ENCODE results near the gene OR1S2.
"Not testable (repeated sequence)": the region's sequence is repeated elsewhere in the genome, so short reads cannot be mapped to it uniquely, and the experiment has no call there.

Gene OR1S2, protein sequence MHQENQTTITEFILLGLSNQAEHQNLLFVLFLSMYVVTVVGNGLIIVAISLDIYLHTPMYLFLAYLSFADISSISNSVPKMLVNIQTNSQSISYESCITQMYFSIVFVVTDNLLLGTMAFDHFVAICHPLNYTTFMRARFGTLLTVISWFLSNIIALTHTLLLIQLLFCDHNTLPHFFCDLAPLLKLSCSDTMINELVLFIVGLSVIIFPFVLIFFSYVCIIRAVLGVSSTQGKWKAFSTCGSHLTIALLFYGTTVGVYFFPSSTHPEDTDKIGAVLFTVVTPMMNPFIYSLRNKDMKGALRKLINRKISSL

DNA sequence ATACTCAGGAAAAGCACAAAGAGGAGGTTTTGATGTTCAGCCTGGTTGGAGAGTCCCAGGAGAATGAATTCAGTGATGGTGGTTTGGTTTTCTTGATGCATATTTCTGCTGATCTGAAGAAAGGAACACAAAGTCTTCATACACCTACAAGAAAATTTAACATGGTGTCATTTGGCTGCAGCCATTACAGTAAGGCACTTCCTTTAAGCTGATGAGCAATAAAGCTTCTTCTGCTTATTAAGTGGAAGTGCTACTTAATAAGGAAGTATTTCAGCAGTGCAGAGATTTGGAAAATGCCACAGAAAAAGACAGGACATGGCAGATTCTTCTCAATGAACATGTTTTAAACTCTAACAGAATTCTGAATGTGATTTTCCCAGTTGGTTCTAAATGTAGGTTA lies at the start of gene OR1S2:
Gene OR1S2, minus strand, starts transcription at position 101 of the 400 bp plus-strand sequence. Its CDS starts 0 bp downstream, at position 101.
- DNase-seq (ENCODE audit: low spot score): no peak

DNA sequence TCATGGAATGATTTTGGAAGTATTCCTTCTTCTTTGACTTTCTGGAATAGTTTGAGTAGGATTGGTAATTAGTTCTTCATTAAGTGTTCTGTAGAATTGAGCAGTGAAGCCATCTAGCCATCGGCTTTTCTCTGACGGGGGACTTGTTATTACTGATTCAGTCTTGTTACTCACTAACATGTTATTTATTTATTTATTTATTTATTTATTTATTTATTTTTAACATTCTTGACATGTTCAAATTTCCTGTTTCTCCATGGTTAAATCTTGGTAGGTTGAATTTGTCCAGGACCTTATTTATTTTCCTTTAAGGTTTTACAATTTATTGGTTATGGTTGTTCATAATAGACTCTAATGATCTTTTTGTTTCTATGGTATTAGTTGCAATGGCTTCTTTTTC lies 40.0 kb upstream of the OR1S2 start:
- no peak for DNase-seq (ENCODE audit: low spot score)

DNA sequence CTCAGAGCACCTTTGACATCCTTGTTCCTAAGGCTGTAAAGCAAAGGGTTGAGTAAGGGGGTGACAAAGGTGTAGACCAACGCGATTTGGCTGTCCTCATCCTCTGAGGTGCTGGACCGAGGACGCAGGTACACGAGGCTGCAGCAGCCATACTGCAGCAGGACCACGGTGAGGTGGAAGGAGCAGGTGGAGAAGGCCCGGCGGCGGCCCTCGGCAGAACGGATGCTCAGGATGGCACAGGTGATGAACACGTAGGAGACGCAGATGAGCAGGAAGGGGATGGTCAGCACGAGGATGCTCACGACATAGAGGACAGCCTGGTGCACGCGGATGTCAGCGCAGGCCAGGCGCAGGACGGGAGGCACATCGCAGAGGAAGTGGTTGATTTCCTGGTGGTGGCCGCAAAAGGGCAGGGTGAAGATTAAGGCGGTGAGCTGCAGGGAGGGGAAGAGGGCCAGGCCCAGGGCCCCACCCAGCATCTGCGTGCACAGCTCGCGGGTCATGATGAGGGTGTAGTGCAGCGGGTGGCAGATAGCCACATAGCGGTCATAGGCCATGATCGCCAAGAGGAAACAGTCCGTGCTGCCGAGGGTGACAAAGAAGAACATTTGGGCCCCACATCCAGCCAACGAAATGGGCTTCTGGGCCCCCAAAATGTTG lies 24.1 kb upstream of the OR1S2 start:
- no peak for DNase-seq (ENCODE audit: low spot score)

DNA sequence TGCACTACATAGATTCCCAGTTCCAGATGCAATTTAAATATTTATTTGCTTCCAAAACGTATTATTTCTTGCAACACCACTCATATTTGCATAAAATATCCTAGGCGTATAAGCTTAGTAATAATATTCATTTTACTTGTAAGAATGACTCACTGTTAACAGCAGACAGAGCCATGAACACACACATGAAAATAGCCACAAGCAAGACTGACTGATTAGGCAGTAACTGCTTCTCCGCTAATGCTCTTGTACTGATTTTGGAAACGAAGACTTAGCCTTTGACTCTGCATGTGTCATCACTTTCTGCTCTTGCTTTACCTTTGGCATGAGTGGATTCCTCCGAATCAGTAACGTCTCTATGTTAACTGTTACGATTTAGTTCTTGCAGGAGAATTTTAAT lies 18.8 kb upstream of the OR1S2 start:
- no peak for DNase-seq (ENCODE audit: low spot score)

DNA sequence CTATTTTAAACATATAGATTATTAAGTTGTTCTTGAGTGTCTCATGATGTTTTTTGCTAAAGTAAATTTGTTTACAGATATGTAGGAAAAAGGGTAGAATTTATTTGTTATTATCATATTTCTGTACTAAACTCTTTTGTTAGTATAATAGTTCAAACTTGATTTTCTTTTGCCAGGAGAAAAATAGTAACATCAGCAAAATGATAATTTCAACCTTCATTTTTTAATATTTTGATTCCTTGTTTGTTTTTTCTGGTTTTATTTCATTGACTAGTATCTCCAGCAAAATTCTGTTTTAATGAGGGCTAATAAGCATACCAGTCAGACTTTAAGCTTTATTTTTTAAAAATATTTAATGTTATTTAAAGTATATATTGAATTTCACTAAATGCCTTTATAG lies 12.5 kb upstream of the OR1S2 start:
- DNase-seq (ENCODE audit: low spot score): no peak

DNA sequence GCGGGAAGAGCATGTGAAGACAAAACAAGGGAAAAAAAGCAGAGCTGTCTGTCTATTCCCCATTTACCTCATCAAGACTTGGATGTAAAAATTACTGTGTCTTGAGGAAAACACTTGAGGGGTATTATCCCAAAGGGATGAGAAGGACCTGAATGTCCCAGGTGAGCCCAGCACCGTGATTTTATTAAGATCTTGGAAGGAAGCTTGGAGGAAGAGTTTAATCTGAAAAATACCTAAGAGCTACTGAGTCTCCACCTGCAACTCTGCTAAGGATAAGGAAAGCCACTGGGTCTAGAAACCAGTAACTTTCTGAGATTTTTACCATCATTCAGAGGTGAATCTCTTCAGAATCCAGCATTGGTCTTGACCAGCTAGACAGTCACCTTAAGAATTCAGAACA lies 8.5 kb upstream of the OR1S2 start, which contains the start of gene OR1S1:
Gene OR1S1, plus strand, starts transcription at position 301 of the 400 bp plus-strand sequence.
- DNase-seq (ENCODE audit: low spot score): not testable (repeated sequence)

DNA sequence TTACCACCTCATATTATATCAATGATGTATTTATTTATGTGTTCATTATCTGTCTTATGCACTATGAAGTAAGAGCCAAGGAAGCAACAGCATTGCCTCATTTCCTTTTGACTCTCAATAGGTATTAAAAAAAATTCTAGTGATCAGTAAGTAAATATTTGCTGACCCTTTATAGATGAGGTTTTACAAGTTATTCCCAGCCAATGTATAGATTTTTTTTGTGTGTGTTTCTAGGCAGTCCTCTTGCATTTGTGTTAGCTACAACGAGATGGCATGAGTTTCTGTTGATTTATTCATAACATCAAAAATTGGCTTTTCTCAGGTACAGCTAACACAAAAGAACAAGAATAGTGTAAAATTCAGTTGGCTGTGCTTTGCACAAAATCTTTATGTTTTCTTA lies 4.7 kb downstream of the OR1S2 start:
- no peak for DNase-seq (ENCODE audit: low spot score)

DNA sequence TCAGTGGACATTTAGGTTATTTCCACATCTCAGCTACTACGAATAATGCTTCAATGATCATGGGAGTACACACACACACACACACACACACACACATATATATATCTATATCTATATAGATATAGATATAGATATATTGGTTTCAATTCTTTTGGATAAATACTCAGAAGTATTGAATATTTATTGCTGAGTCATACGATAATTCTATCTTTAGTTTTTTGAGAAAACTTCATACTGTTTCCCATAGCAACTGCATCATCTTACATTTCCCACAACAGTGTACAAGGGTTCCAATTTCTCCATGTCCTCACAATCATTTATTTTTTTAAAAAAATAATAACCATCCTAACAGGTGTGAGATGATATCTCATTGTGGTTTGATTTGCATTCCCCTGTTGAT lies 8.0 kb downstream of the OR1S2 start:
- no peak for DNase-seq (ENCODE audit: low spot score)

DNA sequence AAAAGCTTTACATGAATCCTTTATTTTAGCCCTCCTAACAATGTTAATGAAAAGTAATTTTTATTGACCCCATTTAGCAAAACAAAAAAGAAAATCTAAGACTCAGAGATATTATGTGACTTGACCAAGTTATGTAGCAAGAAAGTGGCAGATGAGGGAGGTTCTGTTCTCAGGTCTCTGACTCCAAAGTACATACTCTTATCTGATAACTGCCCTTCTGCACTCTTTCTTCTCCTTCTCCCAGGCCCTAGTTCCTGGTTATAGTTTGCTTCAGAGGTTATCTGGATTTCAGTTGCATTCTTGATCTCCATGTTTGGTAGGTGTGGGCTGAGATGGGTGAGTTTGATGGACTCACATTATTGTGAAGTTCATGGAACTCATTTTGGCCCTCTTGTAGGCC lies 10.6 kb downstream of the OR1S2 start:
- DNase-seq (ENCODE audit: low spot score): no peak

DNA sequence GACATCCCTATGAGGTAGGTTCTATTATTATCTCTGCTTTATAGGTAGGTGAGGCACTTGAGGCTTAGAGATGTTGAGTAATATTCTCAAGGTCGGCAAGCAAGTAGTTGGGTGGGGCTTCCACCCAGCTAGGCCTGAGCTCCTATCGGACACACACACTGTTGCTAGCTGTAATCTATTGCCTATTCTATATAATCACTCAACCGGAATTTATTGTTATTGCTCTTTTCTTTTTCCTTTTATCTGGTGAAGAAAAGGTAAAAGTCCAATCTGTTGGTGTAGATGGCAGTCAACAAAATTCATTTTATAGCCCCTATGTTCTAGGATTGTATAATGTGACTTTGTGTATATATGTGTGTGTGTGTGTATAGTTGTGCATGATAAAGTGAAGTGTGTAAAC lies 11.7 kb downstream of the OR1S2 start:
- DNase-seq (ENCODE audit: low spot score): no peak

DNA sequence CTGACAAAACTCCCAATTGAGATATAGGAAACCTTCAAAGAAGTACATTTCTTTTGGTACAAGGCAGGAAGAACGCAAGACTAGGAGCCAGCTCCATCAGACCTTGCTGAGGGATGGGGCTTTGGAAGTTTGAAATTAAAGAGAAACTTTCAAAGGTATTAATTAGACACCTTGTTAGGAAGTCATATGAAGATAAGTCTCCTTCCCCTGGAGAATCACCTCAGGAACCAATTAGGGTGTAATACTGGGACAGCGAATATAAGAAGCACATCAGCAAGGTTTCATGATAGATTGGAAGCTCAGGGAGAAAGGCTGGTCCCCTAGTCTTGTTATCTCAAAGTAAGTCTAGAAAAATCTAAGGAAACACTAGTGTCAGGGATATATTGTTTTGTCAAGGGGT lies 15.2 kb downstream of the OR1S2 start, which contains the start of gene OR9Q2:
Gene OR9Q2, plus strand, starts transcription at position 301 of the 400 bp plus-strand sequence. CDS start 1,421 bp downstream, outside the sequence.
- DNase-seq (ENCODE audit: low spot score): no peak

DNA sequence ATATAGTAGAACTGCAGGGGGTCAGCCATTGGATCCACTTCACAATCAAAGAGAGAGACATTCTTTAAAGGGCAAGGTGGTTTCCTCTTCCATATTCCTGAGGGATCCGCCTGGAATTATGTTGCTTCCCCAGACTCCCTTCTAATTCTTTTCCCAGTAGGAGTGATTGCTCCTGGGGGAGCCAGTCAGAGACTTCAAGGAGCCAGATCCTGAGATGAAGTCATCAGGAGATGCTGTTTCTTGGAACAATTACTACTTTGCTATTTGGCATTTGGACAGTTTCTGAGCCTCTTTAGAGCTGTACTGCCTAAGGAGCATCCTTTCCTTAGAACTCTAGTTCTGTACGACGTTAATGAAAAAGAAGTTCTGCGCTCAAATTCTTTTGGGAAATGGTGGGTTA lies 17.0 kb downstream of the OR1S2 start:
- DNase-seq (ENCODE audit: low spot score): no peak

DNA sequence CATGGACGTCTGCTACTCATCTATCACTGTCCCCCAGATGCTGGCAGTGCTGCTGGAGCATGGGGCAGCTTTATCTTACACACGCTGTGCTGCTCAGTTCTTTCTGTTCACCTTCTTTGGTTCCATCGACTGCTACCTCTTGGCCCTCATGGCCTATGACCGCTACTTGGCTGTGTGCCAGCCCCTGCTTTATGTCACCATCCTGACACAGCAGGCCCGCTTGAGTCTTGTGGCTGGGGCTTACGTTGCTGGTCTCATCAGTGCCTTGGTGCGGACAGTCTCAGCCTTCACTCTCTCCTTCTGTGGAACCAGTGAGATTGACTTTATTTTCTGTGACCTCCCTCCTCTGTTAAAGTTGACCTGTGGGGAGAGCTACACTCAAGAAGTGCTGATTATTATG lies 24.3 kb downstream of the OR1S2 start:
- no peak for DNase-seq (ENCODE audit: low spot score)

DNA sequence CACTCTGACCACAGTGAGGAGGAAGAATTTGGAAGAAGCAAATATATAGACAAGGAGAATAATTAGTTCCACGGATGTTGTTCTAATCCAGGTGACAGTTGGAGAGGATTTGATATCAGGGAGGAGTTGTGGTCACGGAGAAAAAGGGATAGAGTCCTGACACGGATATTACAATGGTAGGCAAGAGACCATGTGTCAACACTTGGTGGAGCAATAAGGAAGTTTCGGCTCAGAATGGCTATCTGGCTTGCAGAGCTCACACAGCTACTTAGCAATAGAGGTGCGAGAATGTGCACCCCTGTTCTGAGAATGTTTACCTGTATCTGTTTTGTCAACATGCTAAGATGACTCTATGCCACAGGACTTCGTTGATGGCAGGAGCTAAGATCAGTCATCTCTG lies 25.5 kb downstream of the OR1S2 start:
- DNase-seq (ENCODE audit: low spot score): no peak

DNA sequence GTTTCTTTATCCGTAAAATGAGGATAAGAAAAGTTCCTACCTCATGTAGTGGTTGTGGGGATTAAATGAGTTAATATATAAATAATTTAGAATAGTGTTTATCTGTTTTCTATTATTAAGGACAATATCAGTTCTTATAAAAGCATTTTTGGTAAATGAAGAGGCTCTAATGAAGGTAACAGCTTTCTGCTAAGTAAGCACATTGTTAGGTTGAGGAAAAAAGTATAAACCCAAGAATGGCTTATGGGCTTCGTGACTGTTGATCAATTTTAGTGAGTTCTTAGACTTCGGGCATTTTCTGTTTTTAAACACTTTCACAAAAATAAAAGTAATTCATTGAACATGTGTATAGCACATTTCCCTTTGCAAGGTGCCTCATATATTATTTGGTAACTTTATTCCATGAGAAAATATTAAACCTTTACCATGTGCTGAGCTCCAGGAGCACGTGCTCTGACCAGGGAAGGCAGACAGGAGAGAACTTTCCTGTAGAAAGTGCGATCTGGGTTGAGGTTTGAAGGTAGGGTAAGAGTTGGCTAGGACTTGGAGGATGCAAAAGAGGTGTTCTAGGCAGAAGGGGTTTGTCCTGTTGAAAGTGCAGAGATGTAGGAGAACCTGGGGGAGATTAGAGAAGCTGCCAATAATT lies 26.4 kb downstream of the OR1S2 start:
- no peak for DNase-seq (ENCODE audit: low spot score)

DNA sequence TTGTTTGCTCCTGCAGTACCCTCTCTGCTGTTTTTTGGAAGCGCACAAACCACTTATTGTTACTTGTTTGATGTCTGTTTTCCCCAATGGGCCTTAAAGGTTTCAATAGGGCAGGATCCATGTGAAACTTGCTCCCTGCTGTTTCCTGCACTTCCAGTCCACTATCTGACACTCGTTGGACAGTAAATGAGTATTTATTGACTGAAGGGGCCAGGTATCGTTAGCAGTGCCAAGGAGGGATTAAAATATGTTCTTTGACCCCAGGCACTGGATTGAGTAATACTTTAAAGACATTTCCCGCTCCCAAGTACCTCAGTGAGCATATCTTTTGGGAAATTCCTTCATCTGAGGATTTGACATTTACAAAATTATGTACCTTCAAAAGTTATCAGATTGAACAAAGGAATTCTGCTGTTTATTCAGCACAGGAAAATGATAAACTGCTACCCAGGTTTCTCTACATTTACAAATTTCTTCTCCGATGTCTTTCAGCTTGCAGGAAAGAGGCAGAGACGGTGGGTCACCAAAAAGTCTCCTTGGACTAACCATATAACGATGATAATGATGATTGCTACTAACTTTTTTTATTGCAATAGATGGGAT lies 38.3 kb downstream of the OR1S2 start:
- DNase-seq (ENCODE audit: low spot score): no peak

DNA sequence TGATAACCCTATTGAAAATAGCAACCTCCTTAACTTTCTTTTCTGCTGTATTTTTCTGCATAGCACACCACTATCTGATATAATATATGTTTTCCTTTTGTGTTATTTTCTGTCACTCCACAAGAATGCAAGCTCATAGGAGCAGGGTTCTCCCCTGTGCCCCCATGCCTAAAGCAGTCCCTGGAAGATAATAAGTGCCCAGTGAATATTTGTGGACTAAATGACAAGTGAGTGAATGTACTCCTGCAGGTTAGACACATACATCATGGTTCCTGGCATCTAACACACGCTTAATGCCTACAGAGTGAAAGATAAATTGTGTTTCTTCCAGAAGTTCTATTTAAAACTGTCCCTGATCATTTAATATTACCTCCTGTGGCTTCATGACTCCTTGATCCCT lies 39.0 kb downstream of the OR1S2 start:
- DNase-seq (ENCODE audit: low spot score): no peak

DNA sequence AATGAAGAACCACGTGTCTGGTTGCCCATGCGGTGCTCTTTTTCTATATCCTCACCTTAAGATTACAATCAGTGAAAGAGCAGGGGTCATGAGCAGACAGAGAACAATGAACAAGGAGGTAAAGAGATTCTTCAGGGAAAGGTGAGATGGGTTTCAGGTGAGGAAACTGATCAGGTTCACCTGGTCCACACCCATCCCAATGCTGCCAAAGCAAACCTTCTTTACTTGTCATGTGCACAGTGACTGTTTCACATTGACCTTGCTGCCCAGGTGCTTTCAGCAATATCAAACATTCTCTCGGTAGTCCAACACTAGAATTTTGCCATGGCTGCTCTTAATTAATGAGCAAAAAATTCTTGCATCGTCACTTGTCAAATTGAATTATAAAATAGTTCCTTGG lies 39.6 kb downstream of the OR1S2 start:
- no peak for DNase-seq (ENCODE audit: low spot score)

Data from RKO (cell line).